ENCODE data around the gene FEZF2. TPM values are rescaled to one million over a fixed set of nuclear protein-coding genes. Genes with fewer than 3 reads are reported as not detected.

FEZF2 gene
- total RNA-seq, 1 donor from 2014 or later = not detected

GRCh38 chr3:62378311-62378789 is 5.0 kb upstream of the FEZF2 start:
- peaks cover 2% of the 10 kb centered on the region for H3K4me1 Mint-ChIP-seq (ENCODE audit: low read depth)
- no peaks in the 10 kb centered on the region for H3K9me3 Mint-ChIP-seq (ENCODE audit: low read depth)
- no peak for TF ChIP-seq CTCF (IDR thresholded peaks at IDR 0.05; ENCODE audit: unreplicated experiment)
- DNase-seq (ENCODE audit: low spot score, unreplicated experiment) = no peak
- peaks cover 98% of the 10 kb centered on the region for H3K27me3 Mint-ChIP-seq
- no peaks in the 10 kb centered on the region for H3K36me3 Mint-ChIP-seq (ENCODE audit: insufficient read depth)
- no peak overlapping the region for H3K4me3 Mint-ChIP-seq (ENCODE audit: low read depth)
- H3K27ac Mint-ChIP-seq = no peak overlapping the region

- peaks cover 98% of the 10 kb centered on the region for H3K27me3 Mint-ChIP-seq
- no peaks in the 10 kb centered on the region for H3K36me3 Mint-ChIP-seq (ENCODE audit: insufficient read depth)
- no peak overlapping the region for H3K27ac Mint-ChIP-seq
- DNase-seq (ENCODE audit: low spot score, unreplicated experiment) = no peak
- no peaks in the 10 kb centered on the region for H3K9me3 Mint-ChIP-seq (ENCODE audit: low read depth)
- no peak overlapping the region for H3K4me3 Mint-ChIP-seq (ENCODE audit: low read depth)
- TF ChIP-seq CTCF (IDR thresholded peaks at IDR 0.05; ENCODE audit: unreplicated experiment) = no peak
- H3K4me1 Mint-ChIP-seq (ENCODE audit: low read depth) = peaks cover 2% of the 10 kb centered on the region
Observed at GRCh38 chr3:62376906-62377877, 3.8 kb upstream of the FEZF2 start.

- Mint-ChIP-seq H3K4me1 (ENCODE audit: low read depth) (peaks cover 2% of the 10 kb centered on the region), H3K4me3 (ENCODE audit: low read depth) (no peak overlapping the region), H3K9me3 (ENCODE audit: low read depth) (no peaks in the 10 kb centered on the region), H3K27me3 (peaks cover 97% of the 10 kb centered on the region), H3K36me3 (ENCODE audit: insufficient read depth) (no peaks in the 10 kb centered on the region), H3K27ac (no peak overlapping the region)
- TF ChIP-seq CTCF (IDR thresholded peaks at IDR 0.05; ENCODE audit: unreplicated experiment) = no peak
- no peak for DNase-seq (ENCODE audit: low spot score, unreplicated experiment)
Observed at GRCh38 chr3:62376454-62376720, 3.0 kb upstream of the FEZF2 start.

- Mint-ChIP-seq H3K4me3 (ENCODE audit: low read depth) (no peak overlapping the region), H3K27ac (peak overlapping the region; percentile 13), H3K4me1 (ENCODE audit: low read depth) (peaks cover 2% of the 10 kb centered on the region), H3K9me3 (ENCODE audit: low read depth) (no peaks in the 10 kb centered on the region), H3K36me3 (ENCODE audit: insufficient read depth) (no peaks in the 10 kb centered on the region), H3K27me3 (peaks cover 97% of the 10 kb centered on the region)
- DNase-seq (ENCODE audit: low spot score, unreplicated experiment) = no peak
- TF ChIP-seq CTCF (IDR thresholded peaks at IDR 0.05; ENCODE audit: unreplicated experiment) = no peak
Observed at GRCh38 chr3:62375655-62376453, 2.5 kb upstream of the FEZF2 start.
